ENCODE results near the gene NEIL3.

DNA sequence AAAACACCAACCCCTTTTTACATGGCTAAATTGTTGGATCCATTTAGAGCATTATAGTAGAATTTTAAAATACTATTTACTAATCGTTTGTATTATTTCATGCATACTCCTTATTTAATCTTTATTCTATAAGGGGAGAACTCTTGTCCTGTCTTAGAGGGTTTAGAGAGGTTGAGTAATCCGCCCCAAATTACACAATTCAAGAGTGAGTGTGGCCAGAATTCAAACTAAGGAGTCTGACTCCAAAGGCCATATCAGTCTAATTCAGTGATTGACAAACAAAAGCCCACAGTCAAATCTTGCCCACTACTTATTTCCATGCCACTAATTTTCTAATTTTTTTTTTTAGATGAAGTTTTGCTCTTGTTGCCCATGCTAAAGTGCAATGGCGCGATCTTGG is 33.7 kb upstream of the NEIL3 start:
- TF ChIP-seq, protein P1, sequence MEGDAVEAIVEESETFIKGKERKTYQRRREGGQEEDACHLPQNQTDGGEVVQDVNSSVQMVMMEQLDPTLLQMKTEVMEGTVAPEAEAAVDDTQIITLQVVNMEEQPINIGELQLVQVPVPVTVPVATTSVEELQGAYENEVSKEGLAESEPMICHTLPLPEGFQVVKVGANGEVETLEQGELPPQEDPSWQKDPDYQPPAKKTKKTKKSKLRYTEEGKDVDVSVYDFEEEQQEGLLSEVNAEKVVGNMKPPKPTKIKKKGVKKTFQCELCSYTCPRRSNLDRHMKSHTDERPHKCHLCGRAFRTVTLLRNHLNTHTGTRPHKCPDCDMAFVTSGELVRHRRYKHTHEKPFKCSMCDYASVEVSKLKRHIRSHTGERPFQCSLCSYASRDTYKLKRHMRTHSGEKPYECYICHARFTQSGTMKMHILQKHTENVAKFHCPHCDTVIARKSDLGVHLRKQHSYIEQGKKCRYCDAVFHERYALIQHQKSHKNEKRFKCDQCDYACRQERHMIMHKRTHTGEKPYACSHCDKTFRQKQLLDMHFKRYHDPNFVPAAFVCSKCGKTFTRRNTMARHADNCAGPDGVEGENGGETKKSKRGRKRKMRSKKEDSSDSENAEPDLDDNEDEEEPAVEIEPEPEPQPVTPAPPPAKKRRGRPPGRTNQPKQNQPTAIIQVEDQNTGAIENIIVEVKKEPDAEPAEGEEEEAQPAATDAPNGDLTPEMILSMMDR (IDR thresholded peaks at IDR 0.05), result no peak
- no peak for TF ChIP-seq EZH2 (IDR thresholded peaks at IDR 0.05; ENCODE audit: borderline replicate concordance, insufficient read depth, low read depth, low read length, poor library complexity, severe bottlenecking)
